Osteoblast (primary cell): ENCODE measurements around the gene SLC8A2. TPM values are rescaled to one million over a fixed set of nuclear protein-coding genes. Genes with fewer than 3 reads are reported as not detected.
A peak's percentile ranks its signal among the peaks of the same experiment; 100 is the strongest.

Source experiments
- DNase-seq: peaks from one replicate; pipeline ENCODE4 v3.0.0; 2011; ENCODE audit warnings: low spot score, mixed read lengths; ENCODE audit not compliant: insufficient read length; ENCODE audit errors: missing footprints
- H2AFZ ChIP-seq: 2 replicates; pipeline ENCODE4 v1.6.0; 2011; ENCODE audit warnings: mild to moderate bottlenecking, low read length
- H3K27ac ChIP-seq: 2 replicates; pipeline ENCODE4 v1.5.1; 2011; ENCODE audit warnings: mild to moderate bottlenecking, low read depth, low read length, moderate library complexity
- H3K27me3 ChIP-seq: 2 replicates; pipeline ENCODE4 v1.6.0; 2012; ENCODE audit warnings: mild to moderate bottlenecking, control low read depth, inconsistent platforms, low read length, moderate library complexity; ENCODE audit not compliant: insufficient read depth
- H3K36me3 ChIP-seq: 2 replicates; pipeline ENCODE4 v1.5.1; 2011; ENCODE audit warnings: mild to moderate bottlenecking, low read length, control low read depth, moderate library complexity; ENCODE audit not compliant: insufficient read depth
- H3K4me1 ChIP-seq: 2 replicates; pipeline ENCODE4 v1.5.1; 2011; ENCODE audit warnings: mild to moderate bottlenecking, low read length, control low read depth, moderate library complexity; ENCODE audit not compliant: insufficient read depth
- H3K4me2 ChIP-seq: 2 replicates; pipeline ENCODE4 v1.6.0; 2011; ENCODE audit warnings: mild to moderate bottlenecking, low read length; ENCODE audit not compliant: insufficient read depth
- H3K4me3 ChIP-seq: fragments of 200-600 bp; sonication (generic); 3 replicates; pipeline ENCODE4 v1.5.1; 2012; ENCODE audit warnings: mild to moderate bottlenecking, low read length, inconsistent platforms; ENCODE audit not compliant: insufficient read depth
- H3K79me2 ChIP-seq: 2 replicates; pipeline ENCODE4 v1.6.0; 2012; ENCODE audit warnings: mild to moderate bottlenecking, low read length, control low read depth, inconsistent platforms; ENCODE audit not compliant: insufficient read depth
- H3K9me3 ChIP-seq: 2 replicates; pipeline ENCODE4 v1.5.1; 2011; ENCODE audit warnings: low read depth, low read length, control low read depth
- H4K20me1 ChIP-seq: 2 replicates; pipeline ENCODE4 v1.6.0; 2012; ENCODE audit warnings: mild to moderate bottlenecking, low read length, control low read depth; ENCODE audit not compliant: insufficient read depth
- total RNA-seq: library from RNA; depleted of rRNA; stranded (reverse); fragments of >200 nt; gene quantifications from 2 replicates; pipeline ENCODE4 v1.2.3, GENCODE V29; 2012
- TF ChIP-seq, protein P1 (sequence below): IDR thresholded peaks from 2 replicates; pipeline ENCODE4 v1.5.1; 2011; ENCODE audit warnings: mild to moderate bottlenecking, low read depth, low read length, moderate library complexity; ENCODE audit errors: extremely low read depth

The SLC8A2 gene
- total RNA-seq, 1 donor: 0.36 TPM

DNA sequence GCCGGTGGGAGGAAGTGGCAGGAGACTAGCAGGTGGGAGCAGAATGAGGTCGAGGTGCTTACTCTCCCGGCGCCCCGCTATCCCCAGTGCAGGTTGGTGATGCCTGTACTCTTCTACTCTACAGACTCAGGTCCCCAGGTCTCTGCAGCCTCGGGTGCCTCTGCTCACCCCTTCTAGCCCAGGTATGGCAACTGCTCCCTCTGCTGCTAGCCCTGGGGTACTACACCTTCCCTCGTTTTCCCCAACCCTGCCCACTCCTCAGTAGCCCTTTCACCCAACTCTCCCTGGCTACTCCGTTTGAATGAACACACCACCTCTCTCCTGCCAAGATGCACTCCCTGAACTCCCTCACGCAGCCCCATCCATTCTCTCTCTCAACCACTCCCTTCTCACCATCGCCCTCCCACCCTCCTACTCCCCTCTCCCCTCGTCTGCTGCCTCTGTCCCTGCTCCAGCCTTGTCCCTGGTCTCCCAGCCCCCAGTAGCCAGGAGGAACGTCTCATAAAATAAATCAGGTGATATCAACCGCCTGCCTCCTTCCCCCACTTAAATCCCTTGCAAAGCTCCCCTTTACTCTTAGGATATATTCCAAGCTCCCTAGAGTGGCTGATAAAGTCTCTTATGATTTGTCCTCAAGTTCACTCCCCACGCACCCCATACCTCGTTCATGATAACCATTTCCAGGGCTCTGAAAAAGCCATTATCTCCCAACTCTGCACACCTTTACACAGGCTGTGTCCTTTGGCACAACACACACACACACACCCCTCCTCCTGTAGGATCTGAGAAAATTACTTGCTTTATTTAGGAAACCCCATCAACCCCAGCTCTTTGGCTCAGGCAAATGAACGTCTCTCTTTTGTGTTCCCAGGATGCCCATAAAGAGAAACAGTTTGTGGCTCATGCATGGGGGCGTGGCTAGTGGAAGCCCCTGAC lies 44.2 kb downstream of the SLC8A2 start:
- Histone ChIP-seq H3K27me3 (peaks cover 21% of the 10 kb centered on the region), H2AFZ (peak overlapping the region; percentile 82), H3K4me2 (peak overlapping the region; percentile 86), H3K36me3 (no peaks in the 10 kb centered on the region), H3K27ac (peak overlapping the region; percentile 50), H3K79me2 (no peaks in the 10 kb centered on the region), H3K9me3 (no peaks in the 10 kb centered on the region), H3K4me1 (peaks cover 17% of the 10 kb centered on the region), H3K4me3 (peak overlapping the region; percentile 58), H4K20me1 (peaks cover 5% of the 10 kb centered on the region)
- DNase-seq: peak; percentile 92
- TF ChIP-seq, protein P1, sequence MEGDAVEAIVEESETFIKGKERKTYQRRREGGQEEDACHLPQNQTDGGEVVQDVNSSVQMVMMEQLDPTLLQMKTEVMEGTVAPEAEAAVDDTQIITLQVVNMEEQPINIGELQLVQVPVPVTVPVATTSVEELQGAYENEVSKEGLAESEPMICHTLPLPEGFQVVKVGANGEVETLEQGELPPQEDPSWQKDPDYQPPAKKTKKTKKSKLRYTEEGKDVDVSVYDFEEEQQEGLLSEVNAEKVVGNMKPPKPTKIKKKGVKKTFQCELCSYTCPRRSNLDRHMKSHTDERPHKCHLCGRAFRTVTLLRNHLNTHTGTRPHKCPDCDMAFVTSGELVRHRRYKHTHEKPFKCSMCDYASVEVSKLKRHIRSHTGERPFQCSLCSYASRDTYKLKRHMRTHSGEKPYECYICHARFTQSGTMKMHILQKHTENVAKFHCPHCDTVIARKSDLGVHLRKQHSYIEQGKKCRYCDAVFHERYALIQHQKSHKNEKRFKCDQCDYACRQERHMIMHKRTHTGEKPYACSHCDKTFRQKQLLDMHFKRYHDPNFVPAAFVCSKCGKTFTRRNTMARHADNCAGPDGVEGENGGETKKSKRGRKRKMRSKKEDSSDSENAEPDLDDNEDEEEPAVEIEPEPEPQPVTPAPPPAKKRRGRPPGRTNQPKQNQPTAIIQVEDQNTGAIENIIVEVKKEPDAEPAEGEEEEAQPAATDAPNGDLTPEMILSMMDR: peak; percentile 80

DNA sequence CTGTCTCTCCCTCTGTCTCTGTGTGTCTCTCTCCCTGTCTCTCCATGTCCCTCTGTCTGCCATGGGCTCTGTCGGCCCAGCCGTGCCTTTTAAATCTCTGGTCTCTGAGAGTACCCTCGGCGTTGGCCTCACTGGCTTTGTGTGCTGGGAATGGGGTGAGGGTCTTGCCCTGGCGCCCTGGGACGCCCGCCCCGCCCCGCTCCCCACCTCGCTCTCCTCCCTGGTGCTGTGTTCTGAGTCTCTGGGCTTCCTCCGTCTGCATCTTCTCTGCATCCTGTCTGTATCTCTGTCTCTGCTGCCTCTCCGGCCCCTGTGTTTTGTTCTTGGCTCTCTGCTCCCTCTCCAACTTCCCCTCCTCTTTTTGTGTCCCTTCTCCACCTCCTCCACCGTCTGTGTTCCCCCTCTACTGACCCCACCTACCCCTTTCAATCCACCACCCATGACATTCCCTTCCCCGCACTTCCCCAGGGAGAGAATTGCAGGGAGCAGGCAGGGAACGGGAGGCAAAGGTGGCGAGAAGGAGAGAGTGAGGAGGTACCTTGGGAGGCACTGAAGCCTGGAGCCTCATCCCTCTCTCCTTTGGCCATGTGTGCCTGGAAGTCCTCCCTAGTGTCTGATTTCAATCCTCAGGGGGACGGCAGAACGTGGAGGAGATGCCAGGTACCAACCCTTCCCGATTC lies 48.4 kb downstream of the SLC8A2 start:
- H3K4me1 ChIP-seq: peaks cover 13% of the 10 kb centered on the region
- peaks cover 5% of the 10 kb centered on the region for H4K20me1 ChIP-seq
- H2AFZ ChIP-seq: no peak overlapping the region
- no peaks in the 10 kb centered on the region for H3K36me3 ChIP-seq
- H3K9me3 ChIP-seq: no peaks in the 10 kb centered on the region
- TF ChIP-seq, protein P1: no peak
- no peaks in the 10 kb centered on the region for H3K79me2 ChIP-seq
- DNase-seq: no peak
- no peak overlapping the region for H3K27ac ChIP-seq
- H3K4me2 ChIP-seq: no peak overlapping the region
- no peak overlapping the region for H3K4me3 ChIP-seq
- peaks cover 56% of the 10 kb centered on the region for H3K27me3 ChIP-seq

DNA sequence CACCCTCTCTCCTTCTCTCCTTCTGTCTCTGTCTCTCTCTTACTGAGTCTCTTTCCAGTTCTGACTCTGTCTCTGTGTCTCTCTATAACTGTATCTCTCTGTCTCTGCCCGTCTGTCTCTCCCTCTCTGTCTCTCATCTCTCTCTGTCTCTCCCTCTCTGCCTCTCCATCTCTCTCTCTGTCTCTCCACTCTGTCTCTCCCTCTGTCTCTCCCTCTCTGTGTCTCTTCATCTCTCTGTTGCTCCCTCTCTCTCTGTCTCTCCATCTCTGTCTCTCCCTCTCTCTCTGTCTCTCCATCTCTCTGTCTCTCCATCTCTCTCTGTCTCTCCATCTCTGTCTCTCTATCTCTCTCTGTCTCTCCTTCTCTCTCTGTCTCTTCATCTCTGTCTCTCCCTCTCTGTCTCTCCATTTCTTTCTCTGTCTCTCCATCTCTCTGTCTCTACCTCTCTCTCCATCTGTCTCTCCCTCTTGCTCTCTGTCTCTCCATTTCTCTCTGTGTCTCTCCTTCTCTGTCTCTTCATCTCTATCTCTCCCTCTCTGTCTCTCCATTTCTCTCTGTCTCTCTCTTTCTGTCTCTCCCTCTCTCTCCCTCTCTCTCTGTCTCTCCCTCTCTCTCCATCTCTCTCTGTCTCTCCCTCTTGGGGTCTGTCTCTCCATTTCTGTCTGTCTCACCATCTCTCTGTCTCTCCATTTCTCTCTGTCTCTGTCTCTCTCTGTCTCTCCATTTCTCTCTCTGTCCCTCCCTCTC lies 49.1 kb downstream of the SLC8A2 start:
- Histone ChIP-seq H2AFZ (no peak overlapping the region), H3K4me3 (no peak overlapping the region), H3K4me2 (peak overlapping the region; percentile 61), H3K36me3 (no peaks in the 10 kb centered on the region), H3K27ac (no peak overlapping the region), H3K27me3 (peaks cover 64% of the 10 kb centered on the region), H3K4me1 (peaks cover 8% of the 10 kb centered on the region), H3K79me2 (no peaks in the 10 kb centered on the region), H3K9me3 (no peaks in the 10 kb centered on the region), H4K20me1 (peaks cover under 1% of the 10 kb centered on the region)
- TF ChIP-seq, protein P1: no peak
- no peak for DNase-seq
